H9 (cell line): ENCODE data around the gene CORO1A. TPM values are rescaled to one million over a fixed set of nuclear protein-coding genes. Genes with fewer than 3 reads are reported as not detected.

ENCODE experiments used
- DNase-seq: peaks from one replicate; pipeline ENCODE4 v3.0.0-alpha.2; 2017
- H2AFZ ChIP-seq: one replicate; pipeline ENCODE4 v1.6.1; 2013; ENCODE audit warnings: mild to moderate bottlenecking, low read length, control low read depth, moderate library complexity
- H2AK5ac ChIP-seq: 2 replicates; pipeline ENCODE4 v1.6.1; 2013; ENCODE audit warnings: low read length, control low read depth, mixed read lengths; ENCODE audit not compliant: insufficient read length
- H2BK120ac ChIP-seq: one replicate; pipeline ENCODE4 v1.6.1; 2013; ENCODE audit warnings: low read depth, mild to moderate bottlenecking, low read length, control low read depth, inconsistent platforms; ENCODE audit not compliant: poor library complexity, severe bottlenecking
- H2BK12ac ChIP-seq: 2 replicates; pipeline ENCODE4 v1.6.1; 2013; ENCODE audit warnings: low read length, control low read depth, mixed read lengths, low read depth; ENCODE audit not compliant: insufficient read length
- H2BK15ac ChIP-seq: 2 replicates; pipeline ENCODE4 v1.6.1; 2013; ENCODE audit warnings: low read depth, low read length, control low read depth
- H2BK20ac ChIP-seq: one replicate; pipeline ENCODE4 v1.6.1; 2013; ENCODE audit warnings: low read depth, mild to moderate bottlenecking, low read length, control low read depth, inconsistent platforms; ENCODE audit not compliant: poor library complexity, severe bottlenecking
- H2BK5ac ChIP-seq: 2 replicates; pipeline ENCODE4 v1.6.1; 2013; ENCODE audit warnings: low read length, control low read depth, mixed read lengths; ENCODE audit not compliant: insufficient read length
- H3K14ac ChIP-seq: 2 replicates; pipeline ENCODE4 v1.6.1; 2013; ENCODE audit warnings: low read length, control low read depth; ENCODE audit not compliant: insufficient read depth
- H3K18ac ChIP-seq: 2 replicates; pipeline ENCODE4 v1.6.1; 2013; ENCODE audit warnings: low read depth, mild to moderate bottlenecking, mixed read lengths, low read length, control low read depth; ENCODE audit not compliant: insufficient read length
- H3K23ac ChIP-seq: 2 replicates; pipeline ENCODE4 v1.6.1; 2013; ENCODE audit warnings: low read length, control low read depth, mixed read lengths, low read depth; ENCODE audit not compliant: insufficient read length
- H3K23me2 ChIP-seq: 2 replicates; pipeline ENCODE4 v1.6.1; 2013; ENCODE audit warnings: low read depth, mild to moderate bottlenecking, mixed read lengths, low read length, control low read depth; ENCODE audit not compliant: insufficient read length, poor library complexity, severe bottlenecking
- H3K27ac ChIP-seq: 2 replicates; pipeline ENCODE4 v1.5.1; 2013; ENCODE audit warnings: low read length, control low read depth, mixed read lengths, low read depth; ENCODE audit not compliant: insufficient read length
- H3K27me3 ChIP-seq: 2 replicates; pipeline ENCODE4 v1.6.1; 2013; ENCODE audit warnings: low read length, control low read depth, inconsistent platforms; ENCODE audit not compliant: insufficient read depth
- H3K4ac ChIP-seq: 2 replicates; pipeline ENCODE4 v1.6.1; 2013; ENCODE audit warnings: low read depth, mild to moderate bottlenecking, control low read depth, inconsistent platforms, low read length, moderate library complexity
- H3K4me1 ChIP-seq: 2 replicates; pipeline ENCODE4 v1.6.1; 2013; ENCODE audit warnings: low read length, control low read depth, inconsistent platforms; ENCODE audit not compliant: insufficient read depth
- H3K4me2 ChIP-seq: 2 replicates; pipeline ENCODE4 v1.6.1; 2013; ENCODE audit warnings: low read length, control low read depth, mixed read lengths; ENCODE audit not compliant: insufficient read length, insufficient read depth
- H3K56ac ChIP-seq: 2 replicates; pipeline ENCODE4 v1.6.1; 2013; ENCODE audit warnings: low read depth, mild to moderate bottlenecking, mixed read lengths, low read length, control low read depth; ENCODE audit not compliant: insufficient read length
- H3K79me1 ChIP-seq: 2 replicates; pipeline ENCODE4 v1.6.1; 2013; ENCODE audit warnings: low read depth, mild to moderate bottlenecking, moderate library complexity, low read length, control low read depth, inconsistent platforms; ENCODE audit not compliant: insufficient read depth, poor library complexity, severe bottlenecking
- H3K79me2 ChIP-seq: 2 replicates; pipeline ENCODE4 v1.6.1; 2013; ENCODE audit warnings: low read length, control low read depth, inconsistent platforms; ENCODE audit not compliant: insufficient read depth
- H3K9ac ChIP-seq: 2 replicates; pipeline ENCODE4 v1.6.1; 2013; ENCODE audit warnings: low read length, control low read depth, mixed read lengths; ENCODE audit not compliant: insufficient read length; ENCODE audit errors: extremely low read depth
- H3K9me3 ChIP-seq: one replicate; pipeline ENCODE4 v1.6.1; 2013; ENCODE audit warnings: low read depth, low read length, inconsistent platforms; ENCODE audit not compliant: control insufficient read depth
- H3T11ph ChIP-seq: one replicate; pipeline ENCODE4 v1.6.1; 2013; ENCODE audit warnings: mild to moderate bottlenecking, low read length, control low read depth, inconsistent platforms
- H4K20me1 ChIP-seq: one replicate; pipeline ENCODE4 v1.6.1; 2013; ENCODE audit not compliant: control insufficient read depth, insufficient read length, insufficient read depth
- H4K5ac ChIP-seq: 2 replicates; pipeline ENCODE4 v1.6.1; 2013; ENCODE audit warnings: low read depth, mild to moderate bottlenecking, mixed read lengths, low read length, control low read depth; ENCODE audit not compliant: insufficient read length
- H4K8ac ChIP-seq: replicated peaks from 2 replicates; pipeline ENCODE4 v1.6.1; 2013; ENCODE audit warnings: low read length, control low read depth, mixed read lengths, low read depth; ENCODE audit not compliant: insufficient read length
- H4K91ac ChIP-seq: 2 replicates; pipeline ENCODE4 v1.6.1; 2013; ENCODE audit warnings: low read depth, mild to moderate bottlenecking, moderate library complexity, mixed read lengths, low read length, control low read depth; ENCODE audit not compliant: insufficient read length
- H3K27ac Mint-ChIP-seq, 3 experiments: 2 replicates in 2 of 3; 3 replicates in 1 of 3; pipeline ENCODE4 v1.8.0; 2020 to 2021; ENCODE audit warnings: mixed read lengths in 3 of 3, mild to moderate bottlenecking in 1 of 3, moderate library complexity in 1 of 3
- H3K27me3 Mint-ChIP-seq: 2 replicates; pipeline ENCODE4 v1.8.0; 2021; ENCODE audit warnings: low read depth, mild to moderate bottlenecking, moderate library complexity, mixed read lengths
- H3K36me3 Mint-ChIP-seq, 3 experiments: 2 replicates in 2 of 3; 3 replicates in 1 of 3; pipeline ENCODE4 v1.8.0; 2020 to 2021; ENCODE audit warnings: low read depth in 3 of 3, mixed read lengths in 3 of 3; ENCODE audit not compliant: insufficient read depth in 1 of 3
- H3K4me1 Mint-ChIP-seq, 2 experiments: 2 replicates each; pipeline ENCODE4 v1.8.0; 2020; ENCODE audit warnings: mixed read lengths in 2 of 2
- H3K4me3 Mint-ChIP-seq, 2 experiments: 2 replicates in 1 of 2; 3 replicates in 1 of 2; pipeline ENCODE4 v1.8.0; 2020 to 2021; ENCODE audit warnings: mild to moderate bottlenecking in 2 of 2, mixed read lengths in 2 of 2, moderate library complexity in 1 of 2
- H3K9me3 Mint-ChIP-seq, 2 experiments: 2 replicates in 1 of 2; 3 replicates in 1 of 2; pipeline ENCODE4 v1.8.0; 2020; ENCODE audit warnings: mild to moderate bottlenecking in 2 of 2, mixed read lengths in 2 of 2, moderate library complexity in 1 of 2
- CTCF ChIP-seq: fragments of 200-600 bp; sonication (generic); conservative IDR thresholded peaks from 3 replicates; pipeline ENCODE4 v1.8.0; 2021; ENCODE audit warnings: antibody characterized with exemption, mild to moderate bottlenecking
- WGBS: extraction: QIAGEN DNeasy Blood & Tissue Kit; methylation state at CpG from one replicate; pipeline ENCODE4 v1.1.7; 2013; ENCODE audit warnings: missing lambda C conversion rate, low lambda C conversion rate, mixed read lengths; ENCODE audit not compliant: insufficient read length; ENCODE audit errors: extremely low coverage; 5-methylcytosine and 5-hydroxymethylcytosine counted together
- total RNA-seq: library from RNA; stranded (reverse); gene quantifications from 2 replicates; pipeline ENCODE4 v1.2.1, GENCODE V29; 2021

CORO1A gene
- total RNA-seq, 1 experiment from 2014 or later = 4.8 TPM

GRCh38 chr16:30149250-30149930 lies 34.0 kb upstream of the CORO1A start:
- Histone ChIP-seq H3K56ac (no peak overlapping the region), H4K5ac (no peak overlapping the region), H3T11ph (no peak overlapping the region), H2BK20ac (no peak overlapping the region), H4K20me1 (no peaks in the 10 kb centered on the region), H4K8ac (no peak overlapping the region), H3K79me2 (no peaks in the 10 kb centered on the region), H3K9ac (no peak overlapping the region), H2BK15ac (no peak overlapping the region), H3K4ac (no peak overlapping the region), H3K23me2 (no peaks in the 10 kb centered on the region), H2BK120ac (no peak overlapping the region), H3K27me3 (no peaks in the 10 kb centered on the region), H3K18ac (no peak overlapping the region), H2AFZ (no peak overlapping the region), H3K23ac (no peak overlapping the region), H3K14ac (no peak overlapping the region), H2AK5ac (no peak overlapping the region), H4K91ac (no peak overlapping the region), H3K79me1 (no peaks in the 10 kb centered on the region), H3K9me3 (no peaks in the 10 kb centered on the region), H3K4me2 (no peak overlapping the region), H3K4me1 (no peaks in the 10 kb centered on the region), H2BK5ac (no peak overlapping the region), H2BK12ac (no peak overlapping the region), H3K27ac (no peak overlapping the region)
- peaks cover 13% of the 10 kb centered on the region for H3K27me3 Mint-ChIP-seq
- no peak for TF ChIP-seq CTCF
- no peak for DNase-seq
- H3K4me1 Mint-ChIP-seq = no peaks in the 10 kb centered on the region
- H3K27ac Mint-ChIP-seq = no peak overlapping the region
- H3K4me3 Mint-ChIP-seq = no peak overlapping the region
- H3K9me3 Mint-ChIP-seq = peaks cover 13 to 19% of the 10 kb centered on the region in 2 experiments
- H3K36me3 Mint-ChIP-seq = peaks cover 0 to 2% (median 0%) of the 10 kb centered on the region in 3 experiments; a peak in 2 of 7 replicates
- no CpG with 5 or more reads among the region's 5 CpGs for WGBS
